ENCODE results near the gene DHRSX.

DNA sequence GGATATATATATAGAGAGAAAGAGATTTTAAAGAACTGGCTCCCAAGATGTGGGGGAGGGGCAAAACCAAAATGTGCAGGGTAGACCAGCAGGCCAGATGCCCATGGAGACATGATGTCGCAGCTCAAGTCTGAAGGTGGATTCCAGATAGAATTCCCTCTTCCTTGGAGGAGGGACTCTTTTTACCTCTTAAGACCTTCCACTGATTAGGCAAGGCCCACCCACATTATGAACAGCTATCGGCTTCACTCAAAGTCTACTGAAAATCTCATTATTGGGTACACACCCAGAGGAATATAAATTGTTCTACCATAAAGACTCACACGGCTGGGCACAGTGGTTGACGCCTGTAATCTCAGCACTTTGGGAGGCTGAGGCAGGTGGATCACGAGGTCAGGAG lies 59.3 kb downstream of the DHRSX start:
- TF ChIP-seq TFAM (CRISPR knock-in tag; conservative IDR thresholded peaks at IDR 0.05) = no peak
- TF ChIP-seq GABPA (tag; conservative IDR thresholded peaks at IDR 0.05; ENCODE audit: low read depth) = no peak
- no peak for TF ChIP-seq LEF1 (IDR thresholded peaks at IDR 0.05)
- no peak for TF ChIP-seq HIVEP1 (CRISPR knock-in tag; IDR thresholded peaks at IDR 0.05)
- no peak for TF ChIP-seq MYBL2 (IDR thresholded peaks at IDR 0.05; ENCODE audit: low read depth)
- no peak for TF ChIP-seq MYBL2 (CRISPR knock-in tag; IDR thresholded peaks at IDR 0.05; ENCODE audit: borderline replicate concordance)
- TF ChIP-seq UBTF (IDR thresholded peaks at IDR 0.05; ENCODE audit: borderline replicate concordance in 1 of 2, low read depth in 2 of 2, low read length in 2 of 2) = no peak
